ENCODE results near the gene SMURF2.
"Not testable (repeated sequence)": the region's sequence is repeated elsewhere in the genome, so short reads cannot be mapped to it uniquely, and the experiment has no call there.

The SMURF2 gene

DNA sequence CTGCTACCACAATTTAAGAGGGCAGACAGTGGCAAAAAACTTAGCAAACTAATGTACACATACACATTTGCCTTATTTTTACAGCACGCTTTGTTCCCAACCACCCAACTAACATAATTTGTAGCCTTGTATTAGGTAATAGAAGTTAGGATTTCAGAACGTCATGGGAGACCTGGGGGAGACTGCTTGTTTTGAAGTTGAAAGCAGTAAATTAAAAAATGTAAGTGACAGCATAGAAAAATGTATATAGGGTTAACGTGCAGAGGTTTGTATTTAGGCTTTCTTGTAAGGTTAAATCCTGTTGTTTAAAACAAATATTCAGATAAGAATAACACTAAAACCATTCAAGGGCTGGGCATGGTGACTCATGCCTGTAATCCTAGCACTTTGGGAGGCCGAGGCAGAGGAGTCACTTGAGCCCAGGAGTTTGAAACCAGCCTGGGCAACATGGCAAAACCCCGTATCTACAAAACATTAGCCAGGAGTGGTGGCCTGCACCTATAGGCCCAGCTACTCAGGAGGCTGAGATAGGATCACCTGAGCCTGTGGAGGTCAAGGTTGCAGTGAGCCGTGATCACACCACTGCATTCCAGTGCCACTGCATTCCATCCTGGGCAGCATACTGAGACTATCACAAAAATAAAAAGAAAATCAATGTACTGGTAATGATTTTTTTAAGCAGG, 2.3 kb upstream of the SMURF2 start:
- DNase-seq (ENCODE audit: low read depth in 2 of 2), result not testable (repeated sequence)

GRCh38 chr17:64663836-64664235, 1.7 kb upstream of the SMURF2 start:
- DNase-seq (ENCODE audit: low read depth in 2 of 2), result not testable (repeated sequence)

- no peak for DNase-seq (ENCODE audit: low read depth in 2 of 2)
These were observed 764 bp upstream of the SMURF2 start for GRCh38 chr17:64662774-64663367.

DNA sequence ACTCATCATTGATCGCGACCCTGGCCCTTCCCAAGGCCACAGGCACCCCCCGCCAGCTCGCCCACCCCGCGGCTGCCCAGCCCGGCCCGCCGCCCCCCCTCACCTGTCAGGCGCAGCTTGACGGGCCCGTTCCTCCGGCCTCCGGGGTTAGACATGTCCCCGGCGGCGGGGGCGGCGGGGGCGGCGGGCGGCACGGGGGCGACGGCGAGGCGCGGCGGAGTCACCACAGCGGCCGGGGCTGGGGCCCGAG, 456 bp downstream of the SMURF2 start:
- no peak for DNase-seq (ENCODE audit: low read depth in 2 of 2)

DNA sequence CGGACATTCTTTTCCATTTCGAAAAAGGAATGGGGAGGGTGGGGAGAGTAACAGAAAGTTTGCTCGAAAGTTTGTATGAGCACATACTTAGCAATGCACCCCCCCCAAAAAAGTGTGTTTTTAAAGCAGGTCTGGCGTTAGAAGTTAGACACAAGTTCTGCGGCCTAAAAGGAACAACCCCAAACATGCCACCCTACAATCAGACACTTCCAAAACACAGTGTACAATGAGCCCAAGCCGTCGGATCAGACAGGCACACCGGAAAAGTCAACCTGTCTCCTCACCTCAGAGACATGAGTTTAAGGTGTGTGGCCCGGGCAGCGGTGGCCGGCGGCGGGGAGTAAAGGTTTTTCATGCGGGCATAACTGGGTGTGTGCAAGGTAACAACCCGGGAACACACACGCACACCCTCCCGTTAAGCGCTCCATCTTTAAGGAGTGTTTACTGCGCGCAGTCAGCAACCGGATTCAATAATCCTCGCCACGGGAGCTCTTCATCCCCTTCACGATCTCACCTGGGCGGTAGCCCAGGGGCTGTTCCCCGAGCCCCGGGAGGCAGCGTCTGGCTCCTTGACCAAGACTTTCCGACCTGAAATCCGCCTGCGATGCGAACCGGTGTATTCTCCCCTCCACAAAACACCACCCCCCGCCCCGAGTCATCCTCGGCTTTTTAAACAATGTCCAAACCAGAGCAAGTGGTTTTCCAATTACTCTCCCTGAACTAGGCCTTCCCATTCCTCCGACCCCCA, 955 bp downstream of the SMURF2 start:
- peak; percentile 13 to 16 for DNase-seq (ENCODE audit: low read depth in 2 of 2)

DNA sequence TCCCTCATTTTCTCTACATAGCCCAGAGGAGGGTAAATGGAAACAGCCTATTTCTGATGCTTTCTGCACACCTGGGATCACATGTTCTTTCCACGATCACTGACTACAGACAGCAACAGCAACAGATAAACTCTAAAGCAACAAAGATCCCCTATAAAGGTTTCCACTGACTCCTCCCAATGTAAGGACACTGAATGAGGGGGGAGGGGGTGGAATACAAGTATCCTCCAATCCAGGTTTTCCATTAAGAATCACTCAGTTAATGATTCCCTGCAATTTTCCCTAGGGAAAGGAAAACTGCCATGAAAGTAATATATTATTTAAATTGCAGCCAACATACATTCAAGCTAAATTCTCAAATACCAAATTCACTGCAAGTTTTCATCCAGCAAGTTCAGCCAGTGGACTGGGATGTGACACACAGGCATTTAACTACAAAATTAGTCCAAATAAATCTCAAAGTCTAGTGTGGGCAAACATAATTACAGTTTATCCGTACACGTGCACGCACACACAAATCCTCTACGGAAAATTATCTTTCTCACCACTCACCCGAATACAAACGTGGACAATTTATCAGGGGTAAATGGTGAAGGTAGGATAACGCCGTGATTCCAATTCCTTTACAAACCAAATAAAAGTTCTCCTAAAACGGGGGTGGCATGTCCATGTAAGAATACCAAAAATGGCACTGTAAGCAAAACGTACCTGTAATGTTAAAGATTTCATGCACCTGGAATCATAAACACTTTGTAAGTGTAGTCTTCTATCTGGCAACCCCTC, 1.7 kb downstream of the SMURF2 start:
- not testable (repeated sequence) for DNase-seq (ENCODE audit: low read depth in 2 of 2)

DNA sequence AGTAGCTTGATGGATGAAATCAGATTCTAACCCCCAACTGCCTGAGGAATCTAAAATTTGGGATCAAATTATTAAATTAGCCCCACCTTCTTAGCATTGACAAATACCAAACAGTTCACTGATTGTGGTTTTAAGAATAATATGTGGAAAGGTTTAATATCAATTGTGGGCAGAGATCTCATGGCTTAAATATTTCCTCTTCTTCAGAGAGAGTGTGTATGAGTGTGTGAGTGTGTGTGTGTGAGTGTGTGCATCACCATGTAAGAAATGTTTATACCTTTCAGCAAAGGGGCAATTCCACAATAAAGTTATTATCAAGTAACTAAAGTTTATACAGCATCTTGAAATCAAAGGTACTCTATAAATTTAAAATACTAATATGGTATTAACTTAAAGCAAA, 3.2 kb downstream of the SMURF2 start:
- no peak for DNase-seq (ENCODE audit: low read depth in 2 of 2)

DNA sequence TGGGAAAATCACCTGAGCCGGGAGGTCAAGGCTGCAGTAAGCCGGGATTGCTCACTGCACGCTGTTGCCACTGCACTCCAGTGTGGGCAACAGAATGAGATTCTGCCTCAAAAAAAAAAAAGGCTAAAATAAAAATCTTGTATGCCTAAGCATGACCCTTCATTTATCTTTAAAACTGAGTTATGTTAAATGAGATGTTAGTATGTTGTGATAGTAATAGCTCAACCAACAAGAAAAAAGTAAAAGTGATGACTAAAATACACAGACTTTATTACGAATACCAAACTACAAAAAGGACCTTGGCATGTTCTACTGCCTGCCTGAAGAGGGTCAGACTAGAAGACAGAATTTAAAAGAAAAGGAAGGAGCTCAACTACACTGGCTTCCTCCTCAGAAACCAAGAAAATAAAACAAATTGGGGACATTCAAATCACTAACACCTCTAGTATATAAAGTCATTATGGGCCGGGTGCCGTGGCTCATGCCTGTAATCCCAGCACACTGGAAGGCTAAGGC, 4.4 kb downstream of the SMURF2 start:
- no peak for DNase-seq (ENCODE audit: low read depth in 2 of 2)

GRCh38 chr17:64655704-64656103, 6.4 kb downstream of the SMURF2 start:
- DNase-seq (ENCODE audit: low read depth in 2 of 2), result no peak

DNA sequence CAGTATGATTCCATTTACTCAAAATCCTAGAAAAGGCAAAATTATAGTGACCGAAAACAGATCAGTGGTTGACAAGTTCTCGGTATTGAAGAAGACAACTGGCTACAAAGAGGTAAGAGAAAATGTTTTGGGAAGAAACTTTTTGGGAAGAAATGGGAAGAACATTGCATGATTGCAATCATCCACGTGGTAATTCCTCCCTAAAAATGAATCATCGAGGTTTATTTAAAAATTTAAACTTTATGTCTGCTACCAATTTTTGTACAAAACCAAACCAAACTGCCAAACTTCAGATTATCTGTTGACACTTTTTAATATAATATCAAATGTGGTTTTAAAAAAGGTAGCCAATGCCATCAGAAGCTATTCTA, 8.1 kb downstream of the SMURF2 start:
- no peak for DNase-seq (ENCODE audit: low read depth in 2 of 2)

DNA sequence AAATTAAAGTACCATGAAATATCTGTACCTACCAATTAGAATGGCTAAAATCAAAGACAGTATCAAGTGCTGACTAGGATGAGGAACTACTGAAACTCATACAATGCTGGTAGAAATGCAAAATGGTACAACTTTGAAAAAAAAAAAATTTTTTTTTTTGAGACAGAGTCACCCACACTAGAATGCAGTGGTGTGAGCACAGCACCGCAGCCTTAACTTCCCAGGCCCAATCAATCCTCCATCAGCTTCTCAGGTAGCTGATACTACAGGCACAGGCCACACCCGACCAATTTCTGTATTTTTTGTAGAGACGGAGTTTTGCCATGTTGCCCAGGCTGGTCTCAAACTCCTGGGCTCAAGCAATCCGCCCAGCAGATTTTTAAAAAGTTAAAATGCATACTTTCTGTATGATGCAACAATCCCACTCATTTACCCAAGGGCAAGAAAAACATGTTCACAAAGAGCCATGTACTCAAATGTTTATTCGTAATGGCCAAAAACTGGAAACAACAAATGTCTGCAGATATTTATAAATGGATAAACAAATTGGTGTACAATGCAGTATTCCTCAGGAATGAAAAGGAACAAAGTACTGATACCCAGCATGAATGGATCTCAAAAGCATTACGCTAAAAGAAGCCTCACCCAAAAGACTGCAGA, 8.7 kb downstream of the SMURF2 start:
- DNase-seq (ENCODE audit: low read depth in 2 of 2), result no peak

DNA sequence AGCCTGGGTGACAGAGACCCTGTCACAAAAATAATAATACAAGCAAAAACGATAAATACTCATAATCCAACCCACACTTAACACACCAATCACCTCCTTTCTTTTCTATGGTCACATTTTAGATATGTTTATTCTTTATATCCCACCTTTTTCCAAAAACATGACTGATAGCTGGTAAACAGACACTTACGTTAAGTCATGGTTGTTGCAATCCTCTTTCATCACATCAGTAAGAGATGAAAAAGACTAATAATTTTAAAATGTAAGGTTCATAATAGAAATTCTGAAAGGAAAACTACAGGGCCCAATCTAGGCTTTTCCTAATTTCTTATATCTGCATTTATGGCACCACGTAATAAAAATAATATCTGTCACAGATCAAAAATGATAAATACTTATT, 10.2 kb downstream of the SMURF2 start:
- DNase-seq (ENCODE audit: low read depth in 2 of 2), result no peak

- no peak for DNase-seq (ENCODE audit: low read depth in 2 of 2)
These were observed 13.9 kb downstream of the SMURF2 start for GRCh38 chr17:64648234-64648633.

DNA sequence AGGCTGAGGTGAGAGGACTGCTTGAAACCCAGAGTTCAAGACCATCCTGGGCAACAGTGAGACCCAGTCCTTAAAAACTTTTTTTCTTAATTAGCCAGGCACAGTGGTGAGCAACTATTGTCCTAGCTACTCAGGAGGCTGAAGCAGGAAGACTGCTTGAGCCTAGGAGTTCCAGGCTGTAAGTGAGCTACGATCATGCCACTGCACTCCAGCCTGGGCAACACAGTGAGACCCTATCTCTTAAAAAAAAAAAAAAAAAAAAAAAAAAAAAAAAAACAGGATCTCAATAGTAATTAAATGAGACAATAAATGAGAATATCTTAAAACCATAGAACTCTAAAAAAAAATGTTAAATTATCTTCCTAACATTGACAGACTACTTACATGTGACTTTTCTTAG, 14.3 kb downstream of the SMURF2 start:
- no peak for DNase-seq (ENCODE audit: low read depth in 2 of 2)

- no peak for DNase-seq (ENCODE audit: low read depth in 2 of 2)
These were observed 22.6 kb downstream of the SMURF2 start for GRCh38 chr17:64639516-64639915.

- no peak for DNase-seq (ENCODE audit: low read depth in 2 of 2)
These were observed 23.4 kb downstream of the SMURF2 start for GRCh38 chr17:64638552-64639203.

DNA sequence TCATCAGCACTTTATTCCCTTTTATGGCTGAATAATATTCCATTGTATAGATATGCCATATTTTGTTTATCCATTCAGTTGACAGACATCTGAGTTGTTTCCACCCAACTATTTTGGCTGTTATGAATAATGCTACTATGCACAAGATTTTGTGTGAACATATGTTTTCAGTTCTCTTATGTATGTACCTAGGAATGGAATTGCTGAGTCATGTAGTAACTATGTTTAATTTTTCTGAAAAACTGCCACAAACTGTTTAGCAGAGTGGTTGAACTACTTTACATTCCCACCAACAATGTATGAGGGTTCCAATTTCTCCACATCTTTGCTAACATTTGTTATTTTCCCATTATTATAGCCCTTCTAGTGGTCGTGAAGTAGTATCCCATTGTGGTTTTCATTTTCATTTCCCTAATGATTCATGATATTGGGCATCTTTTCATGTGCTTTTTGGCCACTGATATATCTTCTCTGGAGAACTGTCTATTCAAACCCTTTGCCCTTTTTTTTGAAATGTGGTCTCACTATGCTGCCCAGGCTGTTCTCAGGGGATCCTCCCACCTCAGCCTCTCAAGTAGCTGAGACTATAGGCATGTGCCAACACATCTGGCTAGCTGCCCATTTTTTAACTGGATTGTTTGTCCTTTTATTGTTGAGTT, 26.3 kb downstream of the SMURF2 start:
- DNase-seq (ENCODE audit: low read depth in 2 of 2), result no peak

DNA sequence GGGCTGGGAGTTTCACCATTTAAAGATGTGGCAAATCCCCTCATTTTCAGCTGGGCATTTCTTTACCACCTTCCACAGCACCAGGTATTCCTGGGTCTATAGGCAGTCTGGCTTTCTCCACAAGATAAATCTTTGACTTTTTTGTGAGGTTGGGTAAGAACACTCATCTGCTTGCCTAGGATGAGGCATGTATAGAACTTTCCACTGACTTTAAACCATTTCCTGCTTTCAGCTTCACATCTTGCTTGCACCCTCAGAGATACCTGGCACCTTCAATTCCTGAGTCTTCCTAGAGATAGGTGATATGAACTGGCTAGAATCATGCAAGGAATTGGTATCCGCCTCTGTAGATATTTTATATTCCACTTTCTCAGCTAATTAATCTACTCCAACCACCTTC, 27.9 kb downstream of the SMURF2 start:
- DNase-seq (ENCODE audit: low read depth in 2 of 2), result no peak

DNA sequence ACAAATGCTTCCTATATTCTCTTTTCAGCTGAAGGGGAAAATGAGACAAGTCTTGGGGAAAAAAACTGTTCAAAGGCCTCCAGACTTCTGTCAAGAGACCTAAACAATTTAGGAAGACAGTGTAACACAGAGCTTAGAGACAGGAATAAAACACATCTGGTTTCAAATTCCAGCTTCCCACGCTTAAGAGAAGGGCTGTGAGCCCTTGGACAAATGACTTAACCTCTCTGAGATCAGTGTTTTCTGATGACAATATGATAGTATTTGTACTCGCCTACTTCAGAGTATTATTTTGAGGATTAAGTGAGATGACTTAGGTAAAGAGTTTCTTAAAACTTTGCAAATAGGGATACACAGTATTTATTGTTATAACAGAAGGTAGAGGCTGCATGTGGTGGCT, 29.5 kb downstream of the SMURF2 start:
- no peak for DNase-seq (ENCODE audit: low read depth in 2 of 2)

GRCh38 chr17:64632194-64632593, 29.9 kb downstream of the SMURF2 start:
- DNase-seq (ENCODE audit: low read depth in 2 of 2), result no peak

Data from activated CD4-positive, alpha-beta T cell treated with anti-CD3 and anti-CD28 coated beads for 24 hours (primary cell).